AG04450 (cell line): ENCODE data around the gene FAM107B. TPM values are rescaled to one million over a fixed set of nuclear protein-coding genes. Genes with fewer than 3 reads are reported as not detected.

Experiments
- CTCF ChIA-PET: fragments of 300-600, 350-600 bp; formaldehyde crosslinking; extraction: SDS; loops from one replicate; lab custom pipeline; 2022; ENCODE audit warnings: antibody characterized with exemption, inconsistent platforms; lab: Charles Lee
- POLR2A ChIA-PET: fragments of 350-600 bp; formaldehyde crosslinking; extraction: SDS; loops from one replicate; lab custom pipeline; 2021; ENCODE audit warnings: antibody characterized with exemption, inconsistent platforms; lab: Yijun Ruan, JAX
- DNase-seq: peaks from one replicate; pipeline ENCODE4 v3.0.0-alpha.2; 2011; ENCODE audit warnings: low read depth, low spot score
- H3K27ac ChIP-seq: one replicate; pipeline ENCODE4 v1.5.1; 2012; ENCODE audit warnings: low read depth, low read length, control low read depth
- H3K27me3 ChIP-seq: one replicate; pipeline ENCODE4 v1.6.0; 2012; ENCODE audit warnings: low read length; ENCODE audit not compliant: control insufficient read depth, insufficient read depth
- H3K4me3 ChIP-seq: 2 replicates; pipeline ENCODE4 v1.5.1; 2011; ENCODE audit warnings: mild to moderate bottlenecking, low read depth, low read length, control low read depth
- H3K9me3 ChIP-seq: 2 replicates; pipeline ENCODE4 v1.5.1; 2012; ENCODE audit warnings: low read length; ENCODE audit not compliant: control insufficient read depth, insufficient read depth
- polyA plus RNA-seq: library from polyadenylated mRNA; depleted of rRNA; stranded (reverse); fragments of >200 nt; gene quantifications from 2 replicates; pipeline ENCODE4 v1.2.3, GENCODE V29; 2011
- TF ChIP-seq, protein P1 (sequence below): IDR thresholded peaks from 2 replicates; pipeline ENCODE4 v1.5.1; 2011; ENCODE audit warnings: low read depth, low read length, control low read depth, inconsistent platforms

FAM107B gene
- polyA plus RNA-seq, 1 experiment, result 41.4 TPM

DNA sequence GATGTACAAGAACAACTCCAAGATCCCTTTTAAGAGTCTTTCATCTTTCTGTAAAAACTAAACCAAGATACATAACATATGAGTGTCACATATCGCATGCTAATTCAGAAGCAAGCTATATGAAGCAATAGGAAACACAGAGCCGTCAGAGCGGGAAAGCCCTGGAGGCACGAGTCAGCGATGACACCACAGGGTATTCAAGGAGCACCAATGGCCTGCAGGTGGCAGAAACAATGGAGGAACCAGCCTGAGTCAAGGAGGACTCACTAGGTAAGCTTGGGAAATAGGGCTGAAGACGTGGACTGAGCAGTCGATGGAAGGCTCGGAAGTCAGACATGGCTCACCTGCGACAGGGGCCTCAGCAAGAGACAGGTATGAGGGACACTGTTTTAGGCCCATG is 214.4 kb downstream of the FAM107B start:
- POLR2A ChIA-PET, result no interaction called here
- no peak for DNase-seq
- TF ChIP-seq, protein P1, sequence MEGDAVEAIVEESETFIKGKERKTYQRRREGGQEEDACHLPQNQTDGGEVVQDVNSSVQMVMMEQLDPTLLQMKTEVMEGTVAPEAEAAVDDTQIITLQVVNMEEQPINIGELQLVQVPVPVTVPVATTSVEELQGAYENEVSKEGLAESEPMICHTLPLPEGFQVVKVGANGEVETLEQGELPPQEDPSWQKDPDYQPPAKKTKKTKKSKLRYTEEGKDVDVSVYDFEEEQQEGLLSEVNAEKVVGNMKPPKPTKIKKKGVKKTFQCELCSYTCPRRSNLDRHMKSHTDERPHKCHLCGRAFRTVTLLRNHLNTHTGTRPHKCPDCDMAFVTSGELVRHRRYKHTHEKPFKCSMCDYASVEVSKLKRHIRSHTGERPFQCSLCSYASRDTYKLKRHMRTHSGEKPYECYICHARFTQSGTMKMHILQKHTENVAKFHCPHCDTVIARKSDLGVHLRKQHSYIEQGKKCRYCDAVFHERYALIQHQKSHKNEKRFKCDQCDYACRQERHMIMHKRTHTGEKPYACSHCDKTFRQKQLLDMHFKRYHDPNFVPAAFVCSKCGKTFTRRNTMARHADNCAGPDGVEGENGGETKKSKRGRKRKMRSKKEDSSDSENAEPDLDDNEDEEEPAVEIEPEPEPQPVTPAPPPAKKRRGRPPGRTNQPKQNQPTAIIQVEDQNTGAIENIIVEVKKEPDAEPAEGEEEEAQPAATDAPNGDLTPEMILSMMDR, result no peak
- CTCF ChIA-PET, result no interaction called here
- H3K27ac ChIP-seq, result no peak overlapping the region
- no peaks in the 10 kb centered on the region for H3K9me3 ChIP-seq
- no peaks in the 10 kb centered on the region for H3K27me3 ChIP-seq
- no peak overlapping the region for H3K4me3 ChIP-seq

DNA sequence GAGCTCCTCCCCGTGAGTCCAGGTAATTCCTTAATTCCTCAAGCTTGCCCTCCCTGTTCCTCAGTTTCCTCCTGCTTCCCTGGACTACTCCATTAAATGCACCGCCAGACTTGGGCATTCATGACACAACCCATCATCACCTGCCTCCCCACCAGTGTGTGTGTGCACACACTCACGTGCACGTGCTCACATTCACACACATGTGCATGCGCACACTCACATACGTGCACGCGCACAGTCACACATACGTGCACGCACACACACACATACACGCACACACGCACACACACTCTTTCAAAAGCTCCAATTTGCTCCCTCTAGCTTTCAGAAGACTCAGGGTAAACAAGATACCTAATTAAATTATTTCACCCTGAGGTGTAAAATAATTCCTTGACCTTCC is 216.7 kb downstream of the FAM107B start:
- no peaks in the 10 kb centered on the region for H3K27me3 ChIP-seq
- H3K4me3 ChIP-seq, result no peak overlapping the region
- TF ChIP-seq, protein P1, result no peak
- POLR2A ChIA-PET, result no interaction called here
- no peak overlapping the region for H3K27ac ChIP-seq
- no peaks in the 10 kb centered on the region for H3K9me3 ChIP-seq
- no peak for DNase-seq
- CTCF ChIA-PET, result interaction anchor here (1.5 kb wide), 1 partner anchor 17 kb away, joined by 4 read pairs; no protein-coding TSS in a partner anchor

DNA sequence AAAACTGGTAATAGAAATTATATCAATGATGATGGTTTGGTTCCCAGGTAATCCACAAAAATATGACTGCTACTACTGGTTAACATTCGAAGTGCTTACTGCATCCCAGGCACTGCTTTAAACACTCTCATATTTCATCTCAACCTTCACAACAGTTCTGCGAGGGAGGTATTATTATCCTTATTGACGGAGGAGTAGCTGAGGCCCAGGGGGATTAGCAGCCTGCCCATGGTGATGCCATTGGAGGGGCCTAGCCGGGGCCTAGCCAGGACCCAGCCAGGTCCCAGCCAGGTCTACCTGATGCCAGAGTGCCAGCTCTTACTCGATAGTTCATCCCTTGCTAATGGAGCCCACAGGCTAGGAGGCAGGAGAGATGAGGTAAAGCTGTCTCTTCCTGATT is 217.1 kb downstream of the FAM107B start:
- no peak for DNase-seq

DNA sequence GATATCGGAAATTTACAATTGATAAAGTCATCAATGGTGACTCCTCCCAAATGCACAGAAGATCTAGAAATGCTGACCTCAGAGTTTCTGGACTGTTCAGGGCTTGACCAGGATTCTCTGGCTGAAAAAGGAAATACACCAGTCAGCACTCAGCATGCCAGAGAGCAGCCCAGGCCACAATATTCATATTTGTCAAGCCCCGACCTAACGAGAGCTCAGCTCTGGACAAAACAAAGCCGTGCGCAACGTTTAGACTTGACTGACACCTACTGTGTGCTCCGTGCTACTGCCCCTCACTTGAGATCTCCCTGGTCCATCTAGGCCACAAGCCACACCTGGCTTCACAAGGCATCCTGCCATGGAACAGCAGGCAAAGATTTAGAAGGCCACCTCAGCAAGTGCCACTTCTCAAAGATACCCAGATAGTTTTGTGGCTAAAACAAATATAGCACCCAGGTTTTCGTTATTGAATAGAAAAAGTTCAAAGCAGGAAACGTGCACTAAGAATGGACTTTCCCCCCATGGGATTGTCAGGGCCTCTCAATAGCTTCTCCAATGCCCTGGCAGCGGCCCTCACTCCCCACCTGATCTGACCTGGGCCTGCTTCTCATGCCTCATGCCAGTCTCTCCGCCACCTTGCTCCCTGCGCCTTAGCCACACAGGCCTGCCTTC is 218.3 kb downstream of the FAM107B start:
- TF ChIP-seq, protein P1, result no peak
- ChIA-PET CTCF (interaction anchor here (0.8 to 1.0 kb wide), 2 partner anchors 22 to 267 kb away, joined by 3 to 6 read pairs; no protein-coding TSS in a partner anchor), POLR2A (interaction anchor here (0.6 kb wide), 1 partner anchor 19 kb away, joined by 5 read pairs; no protein-coding TSS in a partner anchor)
- no peak overlapping the region for H3K4me3 ChIP-seq
- H3K27me3 ChIP-seq, result no peaks in the 10 kb centered on the region
- no peak overlapping the region for H3K27ac ChIP-seq
- no peaks in the 10 kb centered on the region for H3K9me3 ChIP-seq
- no peak for DNase-seq

More for the DNA sequence above, 217.1 kb downstream of the FAM107B start:
- ChIA-PET POLR2A (no interaction called here), CTCF (interaction anchor here (1.0 to 1.5 kb wide), 2 partner anchors 18 to 266 kb away, joined by 4 to 6 read pairs; no protein-coding TSS in a partner anchor)
- no peak overlapping the region for H3K27ac ChIP-seq
- no peaks in the 10 kb centered on the region for H3K27me3 ChIP-seq
- TF ChIP-seq, protein P1, result no peak
- H3K4me3 ChIP-seq, result no peak overlapping the region
- no peaks in the 10 kb centered on the region for H3K9me3 ChIP-seq

DNA sequence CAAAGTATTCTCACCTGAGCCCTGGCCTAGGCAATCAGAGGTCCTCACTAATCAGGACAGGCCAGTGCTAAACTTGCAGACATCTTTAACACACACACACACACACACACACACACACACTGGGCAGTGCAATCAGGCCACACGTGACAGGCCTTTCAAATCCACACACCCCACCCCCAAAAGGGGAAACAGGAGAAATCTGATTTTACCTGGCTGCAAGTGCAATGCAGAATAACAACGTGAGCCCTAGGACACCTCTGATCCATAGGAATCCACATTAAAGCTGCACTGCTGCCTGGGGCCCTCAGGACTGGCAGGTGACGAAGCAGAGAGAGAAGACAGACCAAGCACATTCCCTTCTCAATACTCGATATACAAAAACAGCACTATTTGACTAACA is 218.9 kb downstream of the FAM107B start:
- H3K27ac ChIP-seq, result no peak overlapping the region
- H3K4me3 ChIP-seq, result no peak overlapping the region
- no peaks in the 10 kb centered on the region for H3K27me3 ChIP-seq
- ChIA-PET POLR2A (no interaction called here), CTCF (no interaction called here)
- TF ChIP-seq, protein P1, result no peak
- no peaks in the 10 kb centered on the region for H3K9me3 ChIP-seq
- no peak for DNase-seq
